PFSK-1 (cell line): ENCODE measurements around the gene RIPK4.

Source experiments
- FOXP2 ChIP-seq: optimal IDR thresholded peaks from 2 replicates; pipeline ENCODE3; 2011; ENCODE audit warnings: borderline replicate concordance, control low read depth, inconsistent platforms; ENCODE audit not compliant: insufficient read depth; ENCODE audit errors: extremely low read length, extremely low read depth
- POLR2AphosphoS5 ChIP-seq: IDR thresholded peaks from 2 replicates; pipeline ENCODE4 v1.6.1; 2012; ENCODE audit warnings: low read depth, mild to moderate bottlenecking, control low read depth, low read length, moderate library complexity
- SIN3A ChIP-seq: IDR thresholded peaks from 2 replicates; pipeline ENCODE4 v1.6.1; 2012; ENCODE audit warnings: mild to moderate bottlenecking, low read length, moderate library complexity, borderline replicate concordance; ENCODE audit not compliant: insufficient read depth
- TAF1 ChIP-seq: IDR thresholded peaks from 2 replicates; pipeline ENCODE4 v1.6.1; 2012; ENCODE audit warnings: low read length, control low read depth, borderline replicate concordance; ENCODE audit not compliant: insufficient read depth
- TF ChIP-seq, protein P1 (sequence below), 2 experiments: IDR thresholded peaks; 2 replicates each; pipeline versions ENCODE4 v1.6.1 to v1.8.0; 2011 to 2012; ENCODE audit warnings: low read depth in 2 of 2, low read length in 2 of 2, control low read depth in 1 of 2, inconsistent platforms in 1 of 2, mild to moderate bottlenecking in 1 of 2, moderate library complexity in 1 of 2; ENCODE audit not compliant: insufficient read depth in 1 of 2

Gene RIPK4

GRCh38 chr21:41741253-41742072, 25.4 kb downstream of the RIPK4 start:
- TF ChIP-seq SIN3A (no peak), TAF1 (no peak), FOXP2 (no peak), POLR2AphosphoS5 (no peak)
- TF ChIP-seq, protein P1, sequence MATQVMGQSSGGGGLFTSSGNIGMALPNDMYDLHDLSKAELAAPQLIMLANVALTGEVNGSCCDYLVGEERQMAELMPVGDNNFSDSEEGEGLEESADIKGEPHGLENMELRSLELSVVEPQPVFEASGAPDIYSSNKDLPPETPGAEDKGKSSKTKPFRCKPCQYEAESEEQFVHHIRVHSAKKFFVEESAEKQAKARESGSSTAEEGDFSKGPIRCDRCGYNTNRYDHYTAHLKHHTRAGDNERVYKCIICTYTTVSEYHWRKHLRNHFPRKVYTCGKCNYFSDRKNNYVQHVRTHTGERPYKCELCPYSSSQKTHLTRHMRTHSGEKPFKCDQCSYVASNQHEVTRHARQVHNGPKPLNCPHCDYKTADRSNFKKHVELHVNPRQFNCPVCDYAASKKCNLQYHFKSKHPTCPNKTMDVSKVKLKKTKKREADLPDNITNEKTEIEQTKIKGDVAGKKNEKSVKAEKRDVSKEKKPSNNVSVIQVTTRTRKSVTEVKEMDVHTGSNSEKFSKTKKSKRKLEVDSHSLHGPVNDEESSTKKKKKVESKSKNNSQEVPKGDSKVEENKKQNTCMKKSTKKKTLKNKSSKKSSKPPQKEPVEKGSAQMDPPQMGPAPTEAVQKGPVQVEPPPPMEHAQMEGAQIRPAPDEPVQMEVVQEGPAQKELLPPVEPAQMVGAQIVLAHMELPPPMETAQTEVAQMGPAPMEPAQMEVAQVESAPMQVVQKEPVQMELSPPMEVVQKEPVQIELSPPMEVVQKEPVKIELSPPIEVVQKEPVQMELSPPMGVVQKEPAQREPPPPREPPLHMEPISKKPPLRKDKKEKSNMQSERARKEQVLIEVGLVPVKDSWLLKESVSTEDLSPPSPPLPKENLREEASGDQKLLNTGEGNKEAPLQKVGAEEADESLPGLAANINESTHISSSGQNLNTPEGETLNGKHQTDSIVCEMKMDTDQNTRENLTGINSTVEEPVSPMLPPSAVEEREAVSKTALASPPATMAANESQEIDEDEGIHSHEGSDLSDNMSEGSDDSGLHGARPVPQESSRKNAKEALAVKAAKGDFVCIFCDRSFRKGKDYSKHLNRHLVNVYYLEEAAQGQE (IDR thresholded peaks at IDR 0.05; ENCODE audit: insufficient read depth in 1 of 2, low read depth in 2 of 2, low read length in 2 of 2), result no peak

GRCh38 chr21:41740604-41741252, 26.1 kb downstream of the RIPK4 start:
- TF ChIP-seq, protein P1 (IDR thresholded peaks at IDR 0.05; ENCODE audit: insufficient read depth in 1 of 2, low read depth in 2 of 2, low read length in 2 of 2), result no peak
- TF ChIP-seq SIN3A (no peak), FOXP2 (no peak), TAF1 (no peak), POLR2AphosphoS5 (no peak)

DNA sequence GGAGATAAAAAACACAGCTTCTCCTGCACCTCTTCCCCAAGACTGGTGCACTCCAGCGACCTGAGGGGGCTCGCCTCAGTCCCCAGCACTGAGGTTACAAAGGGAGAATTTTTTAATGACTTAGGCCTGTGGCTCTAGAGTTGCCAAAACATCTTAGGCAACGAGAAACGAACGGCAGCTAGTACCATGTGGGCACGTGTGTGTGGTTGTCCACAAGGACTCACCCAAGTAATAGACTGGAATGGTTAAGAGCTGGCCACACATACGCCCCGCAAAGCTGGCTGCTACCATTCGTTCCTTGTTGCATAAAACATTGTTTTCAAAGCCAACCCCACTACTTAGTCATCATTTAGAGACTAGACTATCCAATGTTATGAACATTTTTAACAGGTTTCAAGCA, 26.9 kb downstream of the RIPK4 start:
- TF ChIP-seq TAF1, result no peak
- no peak for TF ChIP-seq SIN3A
- TF ChIP-seq POLR2AphosphoS5, result no peak
- TF ChIP-seq, protein P1 (IDR thresholded peaks at IDR 0.05; ENCODE audit: insufficient read depth in 1 of 2, low read depth in 2 of 2, low read length in 2 of 2), result no peak
- TF ChIP-seq FOXP2, result no peak

- TF ChIP-seq, protein P1 (IDR thresholded peaks at IDR 0.05; ENCODE audit: insufficient read depth in 1 of 2, low read depth in 2 of 2, low read length in 2 of 2), result no peak
- TF ChIP-seq SIN3A (no peak), POLR2AphosphoS5 (no peak), FOXP2 (no peak), TAF1 (no peak)
These were observed 27.8 kb downstream of the RIPK4 start for GRCh38 chr21:41739011-41739410.
